Kidney (tissue), 14 donors: ENCODE measurements around the gene LNX1. TPM values are rescaled to one million over a fixed set of nuclear protein-coding genes. Genes with fewer than 3 reads are reported as not detected.

Experiments
- DNase-seq, 5 donors: peaks; one replicate each; pipeline ENCODE4 v3.0.0-alpha.2; 2013 to 2020
- FAIRE-seq: peaks from 2 replicates; lab custom pipeline; 2012; peaks lifted over from hg19 to GRCh38; lab: Jason Lieb, UNC
- H3K27ac ChIP-seq, 2 donors: one replicate each; pipeline ENCODE4 v1.7.0; 2013; ENCODE audit warnings: low read depth in 2 of 2, low read length in 2 of 2, inconsistent platforms in 1 of 2
- H3K27me3 ChIP-seq: one replicate; pipeline ENCODE4 v1.7.1; 2013; ENCODE audit warnings: low read length, inconsistent platforms; ENCODE audit not compliant: control insufficient read depth, insufficient read depth
- H3K36me3 ChIP-seq, 3 donors: one replicate each; pipeline versions ENCODE4 v1.7.0 to v1.7.1; 2013; ENCODE audit warnings: low read length in 3 of 3, control low read depth in 1 of 3, inconsistent platforms in 1 of 3; ENCODE audit not compliant: insufficient read depth in 3 of 3, control insufficient read depth in 2 of 3
- H3K4me1 ChIP-seq, 3 donors: one replicate each; pipeline versions ENCODE4 v1.7.0 to v1.7.1; 2013; ENCODE audit warnings: low read length in 3 of 3, inconsistent platforms in 1 of 3, low read depth in 1 of 3; ENCODE audit not compliant: control insufficient read depth in 2 of 3, insufficient read depth in 2 of 3
- H3K4me3 ChIP-seq, 3 donors: one replicate each; pipeline versions ENCODE4 v1.7.0 to v1.8.1; 2013; ENCODE audit warnings: low read length in 3 of 3, control low read depth in 1 of 3, inconsistent platforms in 1 of 3
- H3K9ac ChIP-seq, 3 donors: one replicate each; pipeline versions ENCODE4 v1.7.0 to v1.7.1; 2013; ENCODE audit warnings: low read length in 3 of 3, control low read depth in 1 of 3, inconsistent platforms in 1 of 3
- H3K9me3 ChIP-seq, 3 donors: one replicate each; pipeline versions ENCODE4 v1.7.0 to v1.7.1; 2013; ENCODE audit warnings: low read length in 3 of 3, control low read depth in 1 of 3, inconsistent platforms in 1 of 3; ENCODE audit not compliant: control insufficient read depth in 2 of 3, insufficient read depth in 1 of 3
- intact Hi-C: fragments of 100-400 bp; cut with DNase I; formaldehyde crosslinking; loops from one replicate; pipeline ENCODE4 v1.11.1; 2022
- polyA plus RNA-seq: library from polyadenylated mRNA; stranded (reverse); fragments of 350-450 nt; fragmentation: Illumina TruSeq; extraction: RNeasy Lipid Tissue Mini Kit (QIAGEN cat#74804); gene quantifications from one replicate; pipeline ENCODE4 v1.2.3, GENCODE V29; 2014; ENCODE audit warnings: low read depth, low replicate concordance; ENCODE audit not compliant: insufficient read depth
- total RNA-seq: library from RNA; stranded (reverse); fragmentation: NEBNext Ultra II Directional; extraction: Animal tissue kit (Norgen Biotek cat#: 25700); gene quantifications from one replicate; pipeline ENCODE4 v1.2.1, GENCODE V29; 2021
- TF ChIP-seq, protein P1 (sequence below): IDR thresholded peaks from 3 replicates; pipeline ENCODE4 v1.5.1; 2012; ENCODE audit warnings: mild to moderate bottlenecking, moderate library complexity, borderline replicate concordance; ENCODE audit not compliant: insufficient read depth; ENCODE audit errors: extremely low read depth
- donor health status: control.
- donor health status: control.
- donor health status: control.
- donor health status: control.
- donor health status: control.
- donor health status: DM: yes; HTN: yes; CAD: no.
- donor health status: Normal renal cell carcinoma (clear cell type).

LNX1 gene
- total and polyA plus RNA-seq, 2 donors from 2014 or later: 10.2 to 25.6 TPM

DNA sequence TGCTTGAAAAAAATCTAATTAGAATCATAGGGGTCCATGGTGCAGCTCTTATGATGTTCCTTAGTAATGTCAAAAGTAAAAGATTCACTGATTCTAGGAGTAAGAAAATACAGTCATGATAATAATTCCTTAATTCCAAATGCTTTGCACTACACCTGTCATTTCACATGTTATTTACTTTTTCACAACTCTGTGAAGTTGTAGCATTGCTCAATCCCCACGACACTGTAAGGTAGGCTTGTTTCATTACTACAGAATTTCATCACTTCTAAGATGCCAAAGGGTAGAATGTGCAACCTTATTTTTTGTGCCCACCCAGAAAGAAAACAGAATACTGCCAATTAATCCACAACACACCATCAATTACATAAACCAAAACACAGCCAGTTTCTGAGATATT, 46.1 kb upstream of the LNX1 start:
- intact Hi-C loops: no loop called here

DNA sequence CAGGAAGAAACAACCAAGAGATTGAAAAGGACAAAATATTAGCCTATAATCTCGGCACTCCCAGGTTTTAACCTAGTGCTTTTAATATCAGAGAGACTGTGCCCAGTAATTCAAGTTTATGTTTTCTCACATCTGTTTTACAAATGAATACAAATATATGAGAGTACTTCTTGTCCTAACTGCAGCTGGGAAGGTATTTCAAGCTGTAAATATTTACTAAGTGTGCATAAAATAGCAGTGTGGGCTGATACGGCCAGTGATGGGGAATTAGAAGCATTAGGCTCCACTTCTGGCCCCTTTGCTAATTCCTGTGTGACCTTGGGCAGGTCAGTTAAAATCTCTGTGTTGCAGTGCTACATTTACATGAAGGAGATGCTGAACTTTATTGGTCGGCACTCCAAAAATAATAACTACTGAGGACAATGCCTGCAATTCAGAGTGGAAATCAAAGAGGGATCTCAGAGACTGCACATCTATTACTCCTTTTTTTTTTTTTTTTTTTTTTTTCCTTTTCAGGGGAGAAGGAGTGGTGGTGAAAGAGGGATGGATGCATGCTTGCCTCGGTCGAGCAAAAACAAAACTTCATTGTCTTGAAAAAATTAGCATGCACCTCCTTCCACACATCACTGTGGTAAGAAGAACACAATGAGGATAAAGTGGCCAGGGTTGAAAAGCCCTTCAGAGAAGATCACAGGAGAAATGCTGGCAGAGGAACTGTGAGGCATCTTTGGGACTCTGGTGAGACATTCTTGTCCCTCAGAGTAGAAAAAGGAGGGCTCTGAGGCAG, 44.6 kb upstream of the LNX1 start:
- no peak for DNase-seq
- TF ChIP-seq, protein P1, sequence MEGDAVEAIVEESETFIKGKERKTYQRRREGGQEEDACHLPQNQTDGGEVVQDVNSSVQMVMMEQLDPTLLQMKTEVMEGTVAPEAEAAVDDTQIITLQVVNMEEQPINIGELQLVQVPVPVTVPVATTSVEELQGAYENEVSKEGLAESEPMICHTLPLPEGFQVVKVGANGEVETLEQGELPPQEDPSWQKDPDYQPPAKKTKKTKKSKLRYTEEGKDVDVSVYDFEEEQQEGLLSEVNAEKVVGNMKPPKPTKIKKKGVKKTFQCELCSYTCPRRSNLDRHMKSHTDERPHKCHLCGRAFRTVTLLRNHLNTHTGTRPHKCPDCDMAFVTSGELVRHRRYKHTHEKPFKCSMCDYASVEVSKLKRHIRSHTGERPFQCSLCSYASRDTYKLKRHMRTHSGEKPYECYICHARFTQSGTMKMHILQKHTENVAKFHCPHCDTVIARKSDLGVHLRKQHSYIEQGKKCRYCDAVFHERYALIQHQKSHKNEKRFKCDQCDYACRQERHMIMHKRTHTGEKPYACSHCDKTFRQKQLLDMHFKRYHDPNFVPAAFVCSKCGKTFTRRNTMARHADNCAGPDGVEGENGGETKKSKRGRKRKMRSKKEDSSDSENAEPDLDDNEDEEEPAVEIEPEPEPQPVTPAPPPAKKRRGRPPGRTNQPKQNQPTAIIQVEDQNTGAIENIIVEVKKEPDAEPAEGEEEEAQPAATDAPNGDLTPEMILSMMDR: no peak
- peaks cover 0 to 3% (median 3%) of the 10 kb centered on the region in 3 donors for H3K4me1 ChIP-seq
- no peaks in the 10 kb centered on the region for H3K9me3 ChIP-seq
- intact Hi-C loops: no loop called here
- no peak overlapping the region for H3K9ac ChIP-seq
- no peaks in the 10 kb centered on the region for H3K36me3 ChIP-seq
- no peak overlapping the region for H3K27ac ChIP-seq
- FAIRE-seq: no peak
- no peak overlapping the region for H3K4me3 ChIP-seq
- H3K27me3 ChIP-seq: no peaks in the 10 kb centered on the region

More for the DNA sequence above, 46.1 kb upstream of the LNX1 start:
- H3K9me3 ChIP-seq: no peaks in the 10 kb centered on the region
- no peak overlapping the region for H3K4me3 ChIP-seq
- H3K4me1 ChIP-seq: peaks cover 0 to 5% (median 3%) of the 10 kb centered on the region in 3 donors
- TF ChIP-seq, protein P1: no peak
- no peak overlapping the region for H3K9ac ChIP-seq
- FAIRE-seq: no peak
- DNase-seq: no peak
- no peak overlapping the region for H3K27ac ChIP-seq
- H3K36me3 ChIP-seq: no peaks in the 10 kb centered on the region
- H3K27me3 ChIP-seq: no peaks in the 10 kb centered on the region

DNA sequence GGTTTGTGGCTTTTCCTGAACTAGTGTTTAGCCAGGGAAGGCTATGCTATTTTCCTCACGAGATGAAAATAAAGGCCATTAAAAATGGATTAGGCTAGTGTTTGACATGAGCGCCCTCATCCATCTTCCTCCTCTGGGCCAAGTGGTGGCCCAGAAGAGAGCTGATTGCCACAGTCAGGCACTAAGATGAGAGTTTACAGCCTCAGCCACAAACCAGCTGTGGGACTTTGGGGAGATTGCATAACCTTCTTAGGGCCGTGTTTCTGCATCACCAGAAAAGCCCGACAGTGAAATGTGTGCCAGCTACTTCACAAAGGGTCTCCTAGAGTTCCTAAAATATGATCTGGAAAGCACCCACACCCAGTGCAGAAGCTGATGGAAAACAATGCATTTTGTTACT, 42.3 kb upstream of the LNX1 start:
- no peaks in the 10 kb centered on the region for H3K27me3 ChIP-seq
- intact Hi-C loops: no loop called here
- H3K4me1 ChIP-seq: no peaks in the 10 kb centered on the region
- FAIRE-seq (no peak), DNase-seq (no peak)
- H3K27ac ChIP-seq: no peak overlapping the region
- H3K36me3 ChIP-seq: no peaks in the 10 kb centered on the region
- H3K9me3 ChIP-seq: no peaks in the 10 kb centered on the region
- no peak overlapping the region for H3K4me3 ChIP-seq
- TF ChIP-seq, protein P1: no peak
- no peak overlapping the region for H3K9ac ChIP-seq
